ENCODE data around the gene RPP25L.

The RPP25L gene

DNA sequence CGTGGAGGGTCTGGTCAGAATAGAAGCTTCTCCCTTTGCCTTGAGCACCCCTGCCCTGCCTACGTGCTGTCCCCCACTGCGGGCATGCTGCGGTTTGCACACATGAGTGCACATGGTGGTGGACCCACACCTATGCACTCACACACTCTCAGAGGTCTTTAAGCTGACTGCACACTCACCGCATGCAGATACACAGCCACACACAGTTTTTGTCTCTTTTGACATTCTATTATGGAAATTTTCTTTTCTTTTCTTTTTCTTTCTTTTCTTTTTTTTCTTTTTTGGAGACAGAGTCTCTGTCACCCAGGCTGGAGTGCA is 17.6 kb upstream of the RPP25L start:
- no peak for TF ChIP-seq RAD21 (IDR thresholded peaks at IDR 0.05; ENCODE audit: low read depth)
- no peak for TF ChIP-seq TCF12 (IDR thresholded peaks at IDR 0.05; ENCODE audit: low read depth)
- no peak for TF ChIP-seq FOXM1 (IDR thresholded peaks at IDR 0.05; ENCODE audit: borderline replicate concordance, low read depth)
- no peak for TF ChIP-seq TEAD4 (IDR thresholded peaks at IDR 0.05)
- TF ChIP-seq, protein P1, sequence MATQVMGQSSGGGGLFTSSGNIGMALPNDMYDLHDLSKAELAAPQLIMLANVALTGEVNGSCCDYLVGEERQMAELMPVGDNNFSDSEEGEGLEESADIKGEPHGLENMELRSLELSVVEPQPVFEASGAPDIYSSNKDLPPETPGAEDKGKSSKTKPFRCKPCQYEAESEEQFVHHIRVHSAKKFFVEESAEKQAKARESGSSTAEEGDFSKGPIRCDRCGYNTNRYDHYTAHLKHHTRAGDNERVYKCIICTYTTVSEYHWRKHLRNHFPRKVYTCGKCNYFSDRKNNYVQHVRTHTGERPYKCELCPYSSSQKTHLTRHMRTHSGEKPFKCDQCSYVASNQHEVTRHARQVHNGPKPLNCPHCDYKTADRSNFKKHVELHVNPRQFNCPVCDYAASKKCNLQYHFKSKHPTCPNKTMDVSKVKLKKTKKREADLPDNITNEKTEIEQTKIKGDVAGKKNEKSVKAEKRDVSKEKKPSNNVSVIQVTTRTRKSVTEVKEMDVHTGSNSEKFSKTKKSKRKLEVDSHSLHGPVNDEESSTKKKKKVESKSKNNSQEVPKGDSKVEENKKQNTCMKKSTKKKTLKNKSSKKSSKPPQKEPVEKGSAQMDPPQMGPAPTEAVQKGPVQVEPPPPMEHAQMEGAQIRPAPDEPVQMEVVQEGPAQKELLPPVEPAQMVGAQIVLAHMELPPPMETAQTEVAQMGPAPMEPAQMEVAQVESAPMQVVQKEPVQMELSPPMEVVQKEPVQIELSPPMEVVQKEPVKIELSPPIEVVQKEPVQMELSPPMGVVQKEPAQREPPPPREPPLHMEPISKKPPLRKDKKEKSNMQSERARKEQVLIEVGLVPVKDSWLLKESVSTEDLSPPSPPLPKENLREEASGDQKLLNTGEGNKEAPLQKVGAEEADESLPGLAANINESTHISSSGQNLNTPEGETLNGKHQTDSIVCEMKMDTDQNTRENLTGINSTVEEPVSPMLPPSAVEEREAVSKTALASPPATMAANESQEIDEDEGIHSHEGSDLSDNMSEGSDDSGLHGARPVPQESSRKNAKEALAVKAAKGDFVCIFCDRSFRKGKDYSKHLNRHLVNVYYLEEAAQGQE (IDR thresholded peaks at IDR 0.05; ENCODE audit: low read depth) = no peak
- TF ChIP-seq CREB1 (IDR thresholded peaks at IDR 0.05; ENCODE audit: low read depth) = no peak
- no peak for TF ChIP-seq EP300 (IDR thresholded peaks at IDR 0.05; ENCODE audit: borderline replicate concordance)
- no peak for TF ChIP-seq TAF1 (IDR thresholded peaks at IDR 0.05; ENCODE audit: low read depth)
- TF ChIP-seq EGR1 (IDR thresholded peaks at IDR 0.05) = no peak
- no peak for TF ChIP-seq CEBPB (IDR thresholded peaks at IDR 0.05)
- no peak for TF ChIP-seq ZBTB7A (IDR thresholded peaks at IDR 0.05; ENCODE audit: low read depth)
- TF ChIP-seq, protein P2, sequence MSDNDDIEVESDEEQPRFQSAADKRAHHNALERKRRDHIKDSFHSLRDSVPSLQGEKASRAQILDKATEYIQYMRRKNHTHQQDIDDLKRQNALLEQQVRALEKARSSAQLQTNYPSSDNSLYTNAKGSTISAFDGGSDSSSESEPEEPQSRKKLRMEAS (IDR thresholded peaks at IDR 0.05) = no peak
- TF ChIP-seq, protein P3, sequence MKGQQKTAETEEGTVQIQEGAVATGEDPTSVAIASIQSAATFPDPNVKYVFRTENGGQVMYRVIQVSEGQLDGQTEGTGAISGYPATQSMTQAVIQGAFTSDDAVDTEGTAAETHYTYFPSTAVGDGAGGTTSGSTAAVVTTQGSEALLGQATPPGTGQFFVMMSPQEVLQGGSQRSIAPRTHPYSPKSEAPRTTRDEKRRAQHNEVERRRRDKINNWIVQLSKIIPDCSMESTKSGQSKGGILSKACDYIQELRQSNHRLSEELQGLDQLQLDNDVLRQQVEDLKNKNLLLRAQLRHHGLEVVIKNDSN (IDR thresholded peaks at IDR 0.05) = no peak
- no peak for TF ChIP-seq NFIC (IDR thresholded peaks at IDR 0.05)
- no peak for TF ChIP-seq YY1 (IDR thresholded peaks at IDR 0.05; ENCODE audit: low read depth)

DNA sequence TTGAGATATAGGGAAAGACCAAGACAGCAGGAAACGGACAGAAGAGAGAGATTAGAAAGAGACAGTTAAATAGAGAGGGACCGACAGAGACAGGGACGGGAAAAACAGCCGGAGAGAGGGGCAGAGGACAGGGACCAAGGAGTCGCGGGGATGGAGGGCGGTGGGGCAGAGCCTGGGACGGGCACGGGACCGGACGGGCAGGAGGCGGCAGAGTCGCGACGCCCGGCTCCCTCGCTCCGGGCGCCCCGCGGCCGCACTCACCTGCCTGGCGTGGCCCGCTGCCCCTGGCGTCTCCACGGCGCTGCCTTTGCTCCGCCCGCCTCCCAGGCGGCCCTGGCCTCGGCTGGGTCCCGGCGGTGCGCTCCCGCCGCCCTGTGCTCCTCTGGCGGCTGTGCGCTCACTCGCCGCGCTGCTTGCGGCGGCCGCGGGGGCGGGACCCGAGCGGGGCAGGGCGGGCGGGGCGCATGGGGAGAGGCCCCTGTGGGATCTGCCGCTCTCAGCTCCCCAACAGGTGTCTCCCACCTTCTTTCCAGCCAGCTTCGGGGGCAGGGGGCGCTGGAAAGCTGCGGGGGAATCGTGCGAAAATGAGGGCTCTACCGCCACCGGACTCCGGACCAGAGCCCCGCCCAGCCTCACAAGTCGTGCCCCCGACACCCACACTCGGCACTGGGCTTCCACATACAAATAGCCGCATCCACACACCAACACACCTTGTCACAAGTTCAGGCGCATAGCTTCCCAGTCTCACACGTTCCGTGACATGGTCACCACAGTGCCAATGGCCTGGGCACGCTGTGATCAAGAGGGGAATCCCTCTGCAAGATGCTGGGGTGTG is 17.0 kb upstream of the RPP25L start, which contains the start of gene ARID3C:
Gene ARID3C, minus strand, starts transcription at position 411 of the 835 bp plus-strand sequence. CDS start 1,052 bp downstream, outside the sequence.
- TF ChIP-seq, protein P1 (IDR thresholded peaks at IDR 0.05; ENCODE audit: low read depth) = no peak
- TF ChIP-seq YY1 (IDR thresholded peaks at IDR 0.05; ENCODE audit: low read depth) (no peak), EGR1 (IDR thresholded peaks at IDR 0.05) (0 out of 2 replicates have a peak, but pooled peaks have one; percentile 40), TEAD4 (IDR thresholded peaks at IDR 0.05) (no peak)
- TF ChIP-seq, protein P2 (IDR thresholded peaks at IDR 0.05) = peak; percentile 40; the same call in 1 of the 2 replicates

DNA sequence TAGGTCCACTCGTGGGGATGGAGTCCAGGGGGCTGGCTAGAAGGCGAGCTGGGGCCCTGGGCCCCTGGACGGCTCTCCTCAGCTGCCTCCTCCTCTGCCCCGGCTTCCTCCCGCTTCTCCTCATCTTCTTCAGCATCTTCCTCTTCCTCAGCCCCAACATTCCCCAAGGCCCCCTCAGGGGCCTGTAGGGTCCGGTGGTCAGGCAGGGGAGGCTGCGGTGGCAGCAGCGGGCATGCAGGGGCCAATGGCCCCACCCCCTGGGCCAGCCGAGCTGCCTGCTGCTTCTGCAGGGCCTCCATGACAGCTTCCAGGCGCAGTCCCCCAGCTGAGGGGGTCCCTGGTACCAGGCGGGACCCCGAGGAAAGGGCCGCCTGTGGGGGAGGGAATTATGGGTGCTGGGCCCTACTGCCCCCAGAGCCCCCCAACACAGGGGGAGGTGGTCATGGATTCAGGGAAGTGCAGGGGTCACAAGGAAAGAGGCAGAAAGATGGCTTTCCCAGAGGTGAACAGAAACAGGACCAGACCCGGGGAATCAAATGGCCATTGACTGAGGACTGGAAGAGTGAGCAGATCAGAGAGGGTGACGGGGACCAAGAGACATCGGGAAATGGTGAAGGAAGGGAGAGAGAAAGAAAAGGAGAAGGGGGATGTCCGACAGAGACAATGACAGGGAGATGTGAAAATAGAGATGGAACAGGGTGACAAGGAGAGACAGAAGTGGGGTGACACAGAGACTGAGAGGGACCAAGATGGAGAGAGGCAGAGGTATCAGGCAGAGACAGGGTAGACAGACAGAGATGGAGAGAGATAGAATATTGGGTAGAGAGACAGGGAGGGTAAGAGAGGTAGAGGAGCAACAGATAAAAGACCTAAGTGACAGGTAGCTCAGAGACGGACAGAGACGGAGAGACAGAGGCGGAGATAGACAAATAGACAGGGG is 16.1 kb upstream of the RPP25L start:
- TF ChIP-seq, protein P2 (IDR thresholded peaks at IDR 0.05) = no peak
- TF ChIP-seq, protein P1 (IDR thresholded peaks at IDR 0.05; ENCODE audit: low read depth) = no peak
- TF ChIP-seq EP300 (IDR thresholded peaks at IDR 0.05; ENCODE audit: borderline replicate concordance) = no peak
- no peak for TF ChIP-seq NFIC (IDR thresholded peaks at IDR 0.05)
- TF ChIP-seq YY1 (IDR thresholded peaks at IDR 0.05; ENCODE audit: low read depth) = no peak
- TF ChIP-seq, protein P3 (IDR thresholded peaks at IDR 0.05) = no peak
- TF ChIP-seq TEAD4 (IDR thresholded peaks at IDR 0.05) = no peak
- TF ChIP-seq RAD21 (IDR thresholded peaks at IDR 0.05; ENCODE audit: low read depth) = no peak
- no peak for TF ChIP-seq TCF12 (IDR thresholded peaks at IDR 0.05; ENCODE audit: low read depth)

DNA sequence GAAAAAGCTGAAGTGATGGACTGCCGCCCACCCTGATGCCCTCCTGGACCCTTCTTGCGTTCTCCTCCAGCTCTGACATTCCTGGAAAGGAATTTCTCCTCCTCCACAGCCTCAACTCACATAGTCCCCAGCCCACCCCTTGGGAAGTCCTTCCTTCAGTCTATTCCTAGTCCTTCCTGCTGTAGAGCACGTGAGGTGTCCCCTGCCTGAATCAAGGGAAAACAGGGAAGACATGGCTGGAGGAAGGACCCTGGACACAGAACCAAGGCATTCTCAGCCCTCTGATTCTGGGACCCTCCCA is 13.2 kb upstream of the RPP25L start:
- TF ChIP-seq EP300 (IDR thresholded peaks at IDR 0.05; ENCODE audit: borderline replicate concordance) (no peak), CREB1 (IDR thresholded peaks at IDR 0.05; ENCODE audit: low read depth) (no peak), TAF1 (IDR thresholded peaks at IDR 0.05; ENCODE audit: low read depth) (no peak), CEBPB (IDR thresholded peaks at IDR 0.05) (no peak), TCF12 (IDR thresholded peaks at IDR 0.05; ENCODE audit: low read depth) (no peak), NFIC (IDR thresholded peaks at IDR 0.05) (no peak), FOXM1 (IDR thresholded peaks at IDR 0.05; ENCODE audit: borderline replicate concordance, low read depth) (no peak), EGR1 (IDR thresholded peaks at IDR 0.05) (no peak), RAD21 (IDR thresholded peaks at IDR 0.05; ENCODE audit: low read depth) (no peak), ZBTB7A (IDR thresholded peaks at IDR 0.05; ENCODE audit: low read depth) (no peak), YY1 (IDR thresholded peaks at IDR 0.05; ENCODE audit: low read depth) (no peak), TEAD4 (IDR thresholded peaks at IDR 0.05) (no peak)
- TF ChIP-seq, protein P1 (IDR thresholded peaks at IDR 0.05; ENCODE audit: low read depth) = no peak
- TF ChIP-seq, protein P3 (IDR thresholded peaks at IDR 0.05) = no peak
- TF ChIP-seq, protein P2 (IDR thresholded peaks at IDR 0.05) = no peak

All from Ishikawa (cell line).